GM21529 (cell line): ENCODE measurements around the gene PTPN3.
"Not testable (repeated sequence)": the region's sequence is repeated elsewhere in the genome, so short reads cannot be mapped to it uniquely, and the experiment has no call there.

ENCODE experiments used
- ATAC-seq: cut with Tn5 transposase; IDR thresholded peaks from one replicate; pipeline ENCODE4 v1.9.1; 2021; ENCODE audit not compliant: unreplicated experiment

Gene PTPN3

GRCh38 chr9:109349421-109349846, 148.7 kb downstream of the PTPN3 start:
- no peak for ATAC-seq

GRCh38 chr9:109346904-109347303, 151.2 kb downstream of the PTPN3 start:
- ATAC-seq: no peak

GRCh38 chr9:109344866-109345265, 153.2 kb downstream of the PTPN3 start:
- no peak for ATAC-seq

GRCh38 chr9:109342878-109343277, 155.2 kb downstream of the PTPN3 start:
- ATAC-seq: no peak

- no peak for ATAC-seq
These were observed 156.5 kb downstream of the PTPN3 start for GRCh38 chr9:109341561-109341960.

GRCh38 chr9:109340979-109341378, 157.1 kb downstream of the PTPN3 start:
- ATAC-seq: not testable (repeated sequence)

- no peak for ATAC-seq
These were observed 161.7 kb downstream of the PTPN3 start for GRCh38 chr9:109336409-109336808.

- no peak for ATAC-seq
These were observed 162.2 kb downstream of the PTPN3 start for GRCh38 chr9:109335929-109336328.

GRCh38 chr9:109335121-109335520, 163.0 kb downstream of the PTPN3 start:
- no peak for ATAC-seq

GRCh38 chr9:109331353-109331752, 166.8 kb downstream of the PTPN3 start:
- no peak for ATAC-seq

- ATAC-seq: no peak
These were observed 168.4 kb downstream of the PTPN3 start for GRCh38 chr9:109329638-109330258.

- no peak for ATAC-seq
These were observed 169.0 kb downstream of the PTPN3 start for GRCh38 chr9:109328978-109329637.
